ENCODE results near the gene PRICKLE1. TPM values are rescaled to one million over a fixed set of nuclear protein-coding genes. Genes with fewer than 3 reads are reported as not detected.

Gene PRICKLE1
- polyA plus RNA-seq, 10 donors = 21.0 to 33.5 (median 27.7) TPM

GRCh38 chr12:42593874-42594273 lies 4.3 kb upstream of the PRICKLE1 start:
- DNase-seq = no peak

- peak in 2 of 3 donors; percentile 26 to 82 for DNase-seq
Measured at GRCh38 chr12:42590330-42590934, 886 bp upstream of the PRICKLE1 start.

GRCh38 chr12:42588524-42589464 lies 752 bp downstream of the PRICKLE1 start:
- peak; percentile 44 to 87 (median 58) for DNase-seq

GRCh38 chr12:42587601-42588523 lies 1.7 kb downstream of the PRICKLE1 start:
- DNase-seq = peak in 2 of 3 donors; percentile 36 to 71

GRCh38 chr12:42586268-42586667 lies 3.3 kb downstream of the PRICKLE1 start:
- DNase-seq = peak in 2 of 3 donors; percentile 43 to 61

GRCh38 chr12:42585841-42586216 lies 3.7 kb downstream of the PRICKLE1 start:
- DNase-seq = no peak

GRCh38 chr12:42585154-42585840 lies 4.2 kb downstream of the PRICKLE1 start:
- DNase-seq = peak in 2 of 3 donors; percentile 30 to 62

GRCh38 chr12:42584651-42585111 lies 4.9 kb downstream of the PRICKLE1 start:
- peak in 2 of 3 donors; percentile 34 to 61 for DNase-seq

GRCh38 chr12:42583016-42583415 lies 6.5 kb downstream of the PRICKLE1 start:
- DNase-seq = peak in 1 of 3 donors; percentile 43

GRCh38 chr12:42582498-42582897 lies 7.0 kb downstream of the PRICKLE1 start:
- DNase-seq = no peak

- DNase-seq = peak; percentile 71 to 94 (median 81)
Measured at GRCh38 chr12:42582050-42582449, 7.5 kb downstream of the PRICKLE1 start.

- DNase-seq = no peak
Measured at GRCh38 chr12:42576374-42576773, 13.2 kb downstream of the PRICKLE1 start.

- no peak for DNase-seq
Measured at GRCh38 chr12:42575717-42576116, 13.8 kb downstream of the PRICKLE1 start.

GRCh38 chr12:42574851-42575266 lies 14.7 kb downstream of the PRICKLE1 start:
- DNase-seq = peak in 1 of 3 donors; percentile 33

GRCh38 chr12:42571327-42572009 lies 18.1 kb downstream of the PRICKLE1 start:
- no peak for DNase-seq

- DNase-seq = no peak
Measured at GRCh38 chr12:42570076-42570475, 19.5 kb downstream of the PRICKLE1 start.

GRCh38 chr12:42568952-42569915 lies 20.3 kb downstream of the PRICKLE1 start:
- peak in 1 of 3 donors; percentile 60 for DNase-seq

GRCh38 chr12:42565633-42566032 lies 23.9 kb downstream of the PRICKLE1 start:
- no peak for DNase-seq

- DNase-seq = no peak
Measured at GRCh38 chr12:42564996-42565395, 24.6 kb downstream of the PRICKLE1 start.
